ENCODE measurements around the gene EIF3L. TPM values are rescaled to one million over a fixed set of nuclear protein-coding genes. Genes with fewer than 3 reads are reported as not detected.
A peak's percentile ranks its signal among the peaks of the same experiment; 100 is the strongest.

The EIF3L gene
- total RNA-seq, 4 donors from 2014 or later: 192 to 499 (median 281) TPM

- no peaks in the 10 kb centered on the region for H3K27me3 ChIP-seq
- peaks cover 44 to 91% (median 49%) of the 10 kb centered on the region in 3 donors for H3K36me3 ChIP-seq
- intact Hi-C loops (cut with DNase I): loop anchor here (5.0 kb wide), 1 partner anchor 49 kb away; no protein-coding TSS in a partner anchor
- no peaks in the 10 kb centered on the region for H3K9me3 ChIP-seq
- no peak for DNase-seq
- peak overlapping the region; percentile 8 to 89 (median 54) for H3K27ac ChIP-seq
- H3K4me1 ChIP-seq: peaks cover 36 to 69% (median 37%) of the 10 kb centered on the region in 3 donors
- peak in 1 of 6 experiments; percentile 3 for TF ChIP-seq CTCF (IDR thresholded peaks at IDR 0.05)
- no peak for TF ChIP-seq POLR2A (IDR thresholded peaks at IDR 0.05)
- 47 to 67% methylated on average over 1 to 2 of the region's 2 CpGs for WGBS, 2 donors
- H3K4me3 ChIP-seq: no peak overlapping the region
Measured at GRCh38 chr22:37930952-37931440, 81.8 kb downstream of the EIF3L start.

GRCh38 chr22:37931893-37932389 is 82.7 kb downstream of the EIF3L start:
- intact Hi-C loops (cut with DNase I): loop anchor here (5.0 kb wide), 1 partner anchor 50 kb away; no protein-coding TSS in a partner anchor
- H3K4me1 ChIP-seq: peaks cover 36 to 69% (median 37%) of the 10 kb centered on the region in 3 donors
- H3K27me3 ChIP-seq: no peaks in the 10 kb centered on the region
- WGBS, 2 donors: 20 to 69% methylated on average over 1 to 3 of the region's 6 CpGs
- TF ChIP-seq POLR2A (IDR thresholded peaks at IDR 0.05) (no peak), CTCF (IDR thresholded peaks at IDR 0.05) (no peak)
- DNase-seq: no peak
- no peaks in the 10 kb centered on the region for H3K9me3 ChIP-seq
- H3K27ac ChIP-seq: peak overlapping the region in 3 of 4 donors; percentile 84 to 90 (median 89)
- H3K4me3 ChIP-seq: no peak overlapping the region
- peaks cover 40 to 91% (median 42%) of the 10 kb centered on the region in 3 donors for H3K36me3 ChIP-seq

- H3K27ac ChIP-seq: peak overlapping the region; percentile 76 to 90 (median 86)
- peaks cover 36 to 91% (median 41%) of the 10 kb centered on the region in 3 donors for H3K36me3 ChIP-seq
- no peak for DNase-seq
- H3K27me3 ChIP-seq: no peaks in the 10 kb centered on the region
- peaks cover 36 to 69% (median 37%) of the 10 kb centered on the region in 3 donors for H3K4me1 ChIP-seq
- intact Hi-C loops (cut with DNase I): loop anchor here (5.0 kb wide), 1 partner anchor 50 kb away; no protein-coding TSS in a partner anchor
- no peak overlapping the region for H3K4me3 ChIP-seq
- 72 to 87% methylated on average over 3 to 9 of the region's 10 CpGs for WGBS, 2 donors
- no peaks in the 10 kb centered on the region for H3K9me3 ChIP-seq
- no peak for TF ChIP-seq CTCF (IDR thresholded peaks at IDR 0.05)
- TF ChIP-seq POLR2A (IDR thresholded peaks at IDR 0.05): no peak
Measured at GRCh38 chr22:37932401-37932800, 83.2 kb downstream of the EIF3L start.

GRCh38 chr22:37932821-37933578 is 83.8 kb downstream of the EIF3L start:
- Histone ChIP-seq H3K9me3 (no peaks in the 10 kb centered on the region), H3K27ac (peak overlapping the region; percentile 76 to 90 (median 86)), H3K4me1 (peaks cover 36 to 69% (median 37%) of the 10 kb centered on the region in 3 donors), H3K4me3 (no peak overlapping the region), H3K36me3 (peaks cover 36 to 91% (median 39%) of the 10 kb centered on the region in 3 donors), H3K27me3 (no peaks in the 10 kb centered on the region)
- DNase-seq: no peak
- intact Hi-C loops (cut with DNase I): loop anchor here (5.0 kb wide), 1 partner anchor 51 kb away; no protein-coding TSS in a partner anchor
- no peak for TF ChIP-seq CTCF (IDR thresholded peaks at IDR 0.05)
- TF ChIP-seq POLR2A (IDR thresholded peaks at IDR 0.05): no peak
- WGBS, 2 donors: 52 to 54% methylated on average over 5 of the region's 21 CpGs

Data from esophagus squamous epithelium (tissue), 5 donors.